Colonic mucosa (tissue), 4 donors: ENCODE data around the gene CPT2. TPM values are rescaled to one million over a fixed set of nuclear protein-coding genes. Genes with fewer than 3 reads are reported as not detected.

ENCODE experiments used
- DNase-seq: peaks from one replicate; pipeline ENCODE4 v3.0.0-alpha.2; 2020
- H3K27ac ChIP-seq: fragments of 200-600 bp; one replicate; pipeline ENCODE4 v1.8.0; 2021
- H3K27me3 ChIP-seq: fragments of 200-600 bp; one replicate; pipeline ENCODE4 v1.8.0; 2021
- H3K36me3 ChIP-seq: fragments of 200-600 bp; one replicate; pipeline ENCODE4 v1.8.0; 2021
- H3K4me1 ChIP-seq: fragments of 200-600 bp; one replicate; pipeline ENCODE4 v1.8.0; 2021; ENCODE audit warnings: mild to moderate bottlenecking
- H3K4me3 ChIP-seq: fragments of 200-600 bp; one replicate; pipeline ENCODE4 v1.8.0; 2021
- H3K9ac ChIP-seq, 2 donors: one replicate each; pipeline ENCODE4 v1.7.0; 2013; ENCODE audit warnings: control low read depth in 2 of 2, low read depth in 2 of 2, low read length in 2 of 2
- H3K9me3 ChIP-seq: fragments of 200-600 bp; one replicate; pipeline ENCODE4 v1.8.0; 2021
- CTCF ChIP-seq: fragments of 200-600 bp; IDR thresholded peaks from one replicate; pipeline ENCODE4 v1.8.0; 2022; ENCODE audit warnings: antibody characterized with exemption, mild to moderate bottlenecking
- intact Hi-C: fragments of 100-400 bp; cut with DNase I; formaldehyde crosslinking; loops from one replicate; pipeline ENCODE4 v1.14.1; 2022
- total RNA-seq, 2 donors: library from RNA; stranded (reverse); fragmentation: NEBNext Ultra II Directional in 1 of 2; extraction: Animal tissue kit (Norgen Biotek cat#: 25700) in 1 of 2; gene quantifications; one replicate each; pipeline ENCODE4 v1.2.1, GENCODE V29; 2021
- donor health status: healthy.
- donor health status: DM: no; HTN: no; CAD: no.
- donor health status: DM: no; HTN: no; CAD: no.

CPT2 gene
- 10 to 100 TPM; 66.1 to 66.4 TPM for total RNA-seq

GRCh38 chr1:53196485-53197290, at the start of gene CPT2:
Gene CPT2 (plus strand): TSS chr1:53196824. CDS start chr1:53196944, 120 bp downstream.
- Histone ChIP-seq H3K27me3 (no peaks in the 10 kb centered on the region), H3K9me3 (no peaks in the 10 kb centered on the region), H3K9ac (peak within 1 kb of the TSS; percentile 88 to 93), H3K4me3 (peak within 1 kb of the TSS; percentile 93), H3K4me1 (peaks cover 7% of the 10 kb centered on the region), H3K27ac (peak within 1 kb of the TSS; percentile 97), H3K36me3 (no peaks in the 10 kb centered on the region)
- no peak for TF ChIP-seq CTCF
- intact Hi-C loops, result no loop called here
- DNase-seq, result peak; percentile 95

GRCh38 chr1:53147174-53147573, 49.5 kb upstream of the CPT2 start:
- no peak for DNase-seq
- intact Hi-C loops, result no loop called here
- no peak overlapping the region for H3K4me3 ChIP-seq
- H3K9me3 ChIP-seq, result no peaks in the 10 kb centered on the region
- no peaks in the 10 kb centered on the region for H3K4me1 ChIP-seq
- H3K27ac ChIP-seq, result no peak overlapping the region
- no peaks in the 10 kb centered on the region for H3K36me3 ChIP-seq
- no peak for TF ChIP-seq CTCF
- H3K27me3 ChIP-seq, result no peaks in the 10 kb centered on the region
- H3K9ac ChIP-seq, result no peak overlapping the region

- H3K4me1 ChIP-seq, result no peaks in the 10 kb centered on the region
- H3K27me3 ChIP-seq, result no peaks in the 10 kb centered on the region
- no peak for DNase-seq
- intact Hi-C loops, result no loop called here
- H3K27ac ChIP-seq, result no peak overlapping the region
- no peaks in the 10 kb centered on the region for H3K9me3 ChIP-seq
- TF ChIP-seq CTCF, result no peak
- H3K4me3 ChIP-seq, result no peak overlapping the region
- no peak overlapping the region for H3K9ac ChIP-seq
- no peaks in the 10 kb centered on the region for H3K36me3 ChIP-seq
These were observed 48.5 kb upstream of the CPT2 start for GRCh38 chr1:53148123-53148522.

GRCh38 chr1:53153752-53154151, 42.9 kb upstream of the CPT2 start:
- Histone ChIP-seq H3K27me3 (no peaks in the 10 kb centered on the region), H3K9ac (no peak overlapping the region), H3K9me3 (no peaks in the 10 kb centered on the region), H3K27ac (no peak overlapping the region), H3K36me3 (no peaks in the 10 kb centered on the region), H3K4me1 (no peaks in the 10 kb centered on the region), H3K4me3 (no peak overlapping the region)
- DNase-seq, result no peak
- intact Hi-C loops, result no loop called here
- TF ChIP-seq CTCF, result no peak

GRCh38 chr1:53154859-53155438, 41.7 kb upstream of the CPT2 start:
- Histone ChIP-seq H3K9me3 (no peaks in the 10 kb centered on the region), H3K36me3 (no peaks in the 10 kb centered on the region), H3K9ac (no peak overlapping the region), H3K27me3 (no peaks in the 10 kb centered on the region), H3K27ac (no peak overlapping the region), H3K4me1 (no peaks in the 10 kb centered on the region), H3K4me3 (no peak overlapping the region)
- no peak for TF ChIP-seq CTCF
- intact Hi-C loops, result no loop called here
- DNase-seq, result no peak
